Uterus (tissue), 2 donors: Measurements from ENCODE around the gene HLA-DMA.

ENCODE experiments used
- POLR2A ChIP-seq, 2 donors: fragments of 450-650 bp; IDR thresholded peaks; one replicate each; pipeline ENCODE4 v1.6.1; 2016; ENCODE audit warnings: antibody characterized with exemption in 2 of 2, mild to moderate bottlenecking in 1 of 2, moderate library complexity in 1 of 2
- TF ChIP-seq, protein P1 (sequence below), 4 experiments: fragments of 200-600 bp in 2 of 4; fragments of 450-650 bp in 2 of 4; sonication (generic) in 2 of 4; IDR thresholded peaks; one replicate each; pipeline ENCODE4 v1.5.1; 2016 to 2019; ENCODE audit warnings: antibody characterized with exemption in 4 of 4, mild to moderate bottlenecking in 2 of 4, moderate library complexity in 1 of 4

DNA sequence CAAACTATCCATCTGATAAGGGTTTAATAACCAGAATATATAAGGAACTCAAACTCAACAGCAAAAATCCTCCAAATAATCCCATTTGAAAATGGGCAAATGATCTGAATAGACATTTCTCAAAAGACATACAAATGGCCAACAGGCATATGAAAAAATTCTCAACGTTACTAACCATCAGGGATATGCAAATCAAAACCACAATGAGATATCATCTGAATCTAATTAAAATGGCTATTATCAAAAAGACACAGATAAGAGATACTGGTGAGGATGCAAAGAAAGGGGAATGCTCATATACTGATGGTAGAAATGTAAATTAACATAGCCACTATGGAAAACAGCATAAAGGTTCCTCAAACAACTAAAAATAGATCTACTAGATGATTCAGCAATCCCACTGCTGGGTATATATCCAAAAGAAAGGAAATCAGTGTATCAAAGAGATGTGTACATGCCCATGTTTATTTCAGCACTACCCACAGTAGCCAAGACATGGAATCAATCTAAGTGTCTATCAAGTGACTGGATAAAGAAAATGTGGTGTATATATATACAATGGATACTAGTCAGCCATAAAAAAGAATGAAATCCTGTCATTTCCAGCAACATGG lies 9.4 kb upstream of the HLA-DMA start:
- TF ChIP-seq, protein P1, sequence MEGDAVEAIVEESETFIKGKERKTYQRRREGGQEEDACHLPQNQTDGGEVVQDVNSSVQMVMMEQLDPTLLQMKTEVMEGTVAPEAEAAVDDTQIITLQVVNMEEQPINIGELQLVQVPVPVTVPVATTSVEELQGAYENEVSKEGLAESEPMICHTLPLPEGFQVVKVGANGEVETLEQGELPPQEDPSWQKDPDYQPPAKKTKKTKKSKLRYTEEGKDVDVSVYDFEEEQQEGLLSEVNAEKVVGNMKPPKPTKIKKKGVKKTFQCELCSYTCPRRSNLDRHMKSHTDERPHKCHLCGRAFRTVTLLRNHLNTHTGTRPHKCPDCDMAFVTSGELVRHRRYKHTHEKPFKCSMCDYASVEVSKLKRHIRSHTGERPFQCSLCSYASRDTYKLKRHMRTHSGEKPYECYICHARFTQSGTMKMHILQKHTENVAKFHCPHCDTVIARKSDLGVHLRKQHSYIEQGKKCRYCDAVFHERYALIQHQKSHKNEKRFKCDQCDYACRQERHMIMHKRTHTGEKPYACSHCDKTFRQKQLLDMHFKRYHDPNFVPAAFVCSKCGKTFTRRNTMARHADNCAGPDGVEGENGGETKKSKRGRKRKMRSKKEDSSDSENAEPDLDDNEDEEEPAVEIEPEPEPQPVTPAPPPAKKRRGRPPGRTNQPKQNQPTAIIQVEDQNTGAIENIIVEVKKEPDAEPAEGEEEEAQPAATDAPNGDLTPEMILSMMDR (IDR thresholded peaks at IDR 0.05), result no peak
- no peak for TF ChIP-seq POLR2A (IDR thresholded peaks at IDR 0.05)
